Trophoblast cell (in vitro differentiated cells and primary cell): Measurements from ENCODE around the gene NFX1.

Experiments used
- DNase-seq, 2 donors: peaks; one replicate each; pipeline ENCODE4 v3.0.0-alpha.2; 2016
- H2AFZ ChIP-seq: 2 replicates; pipeline ENCODE4 v1.6.1; 2013; ENCODE audit warnings: low read length, moderate library complexity, mild to moderate bottlenecking; ENCODE audit not compliant: insufficient read depth, poor library complexity
- H2AK5ac ChIP-seq: 2 replicates; pipeline ENCODE4 v1.6.1; 2013; ENCODE audit warnings: mild to moderate bottlenecking, low read length
- H2BK120ac ChIP-seq: 2 replicates; pipeline ENCODE4 v1.6.1; 2013; ENCODE audit warnings: low read length, mild to moderate bottlenecking, moderate library complexity; ENCODE audit not compliant: insufficient read depth, poor library complexity
- H2BK12ac ChIP-seq: 2 replicates; pipeline ENCODE4 v1.6.1; 2013; ENCODE audit warnings: mild to moderate bottlenecking, low read length, moderate library complexity
- H2BK5ac ChIP-seq: 2 replicates; pipeline ENCODE4 v1.6.1; 2013; ENCODE audit warnings: low read length, low read depth, moderate library complexity, mild to moderate bottlenecking; ENCODE audit not compliant: poor library complexity
- H3K14ac ChIP-seq: 2 replicates; pipeline ENCODE4 v1.6.1; 2013; ENCODE audit warnings: mild to moderate bottlenecking, low read length
- H3K18ac ChIP-seq: 2 replicates; pipeline ENCODE4 v1.6.1; 2013; ENCODE audit warnings: mild to moderate bottlenecking, low read length
- H3K23ac ChIP-seq: 2 replicates; pipeline ENCODE4 v1.6.1; 2013; ENCODE audit warnings: low read length
- H3K27ac ChIP-seq: 2 replicates; pipeline ENCODE4 v1.5.1; 2013; ENCODE audit warnings: low read depth, mild to moderate bottlenecking, inconsistent platforms, low read length, moderate library complexity
- H3K27me3 ChIP-seq: 2 replicates; pipeline ENCODE4 v1.6.1; 2013; ENCODE audit warnings: inconsistent platforms, mild to moderate bottlenecking, low read length, moderate library complexity; ENCODE audit not compliant: insufficient read depth
- H3K36me3 ChIP-seq, 2 experiments: 1 replicate in 1 of 2; 2 replicates in 1 of 2; pipeline ENCODE4 v1.6.1; 2013; ENCODE audit warnings: low read length in 2 of 2, mild to moderate bottlenecking in 2 of 2, moderate library complexity in 1 of 2; ENCODE audit not compliant: insufficient read depth in 2 of 2, control insufficient read depth in 1 of 2
- H3K4ac ChIP-seq: 2 replicates; pipeline ENCODE4 v1.6.1; 2013; ENCODE audit warnings: low read depth, mild to moderate bottlenecking, low read length, moderate library complexity
- H3K4me1 ChIP-seq, 2 experiments: 1 replicate in 1 of 2; 2 replicates in 1 of 2; pipeline ENCODE4 v1.6.1; 2013; ENCODE audit warnings: low read length in 2 of 2, mild to moderate bottlenecking in 2 of 2, moderate library complexity in 1 of 2; ENCODE audit not compliant: insufficient read depth in 2 of 2, control insufficient read depth in 1 of 2
- H3K4me2 ChIP-seq: 2 replicates; pipeline ENCODE4 v1.6.1; 2013; ENCODE audit warnings: inconsistent platforms, mild to moderate bottlenecking, low read length, moderate library complexity
- H3K4me3 ChIP-seq: 2 replicates; pipeline ENCODE4 v1.5.1; 2013; ENCODE audit warnings: mild to moderate bottlenecking, low read depth, low read length, inconsistent platforms
- H3K79me1 ChIP-seq: one replicate; pipeline ENCODE4 v1.6.1; 2013; ENCODE audit warnings: low read length
- H3K79me2 ChIP-seq: 2 replicates; pipeline ENCODE4 v1.6.1; 2013; ENCODE audit warnings: low read length, mild to moderate bottlenecking; ENCODE audit not compliant: control insufficient read depth, insufficient read depth, poor library complexity
- H3K9ac ChIP-seq: 2 replicates; pipeline ENCODE4 v1.6.1; 2013; ENCODE audit warnings: mild to moderate bottlenecking, low read length
- H3K9me3 ChIP-seq: 2 replicates; pipeline ENCODE4 v1.6.1; 2013; ENCODE audit warnings: low read depth, mild to moderate bottlenecking, control low read depth, inconsistent platforms, low read length; ENCODE audit not compliant: insufficient read depth
- H4K12ac ChIP-seq: 2 replicates; pipeline ENCODE4 v1.6.1; 2013; ENCODE audit warnings: low read depth, mild to moderate bottlenecking, low read length, moderate library complexity
- H4K8ac ChIP-seq: 2 replicates; pipeline ENCODE4 v1.6.1; 2013; ENCODE audit warnings: low read depth, mild to moderate bottlenecking, low read length, moderate library complexity
- H4K91ac ChIP-seq: one replicate; pipeline ENCODE4 v1.6.1; 2013; ENCODE audit warnings: low read depth, mild to moderate bottlenecking, low read length, moderate library complexity
- WGBS: extraction: QIAGEN DNeasy Blood & Tissue Kit; methylation state at CpG from one replicate; pipeline ENCODE4 v1.1.7; 2013; ENCODE audit warnings: missing lambda C conversion rate; ENCODE audit not compliant: insufficient read length, insufficient coverage; ENCODE audit errors: extremely low coverage; 5-methylcytosine and 5-hydroxymethylcytosine counted together

The NFX1 gene

GRCh38 chr9:33374634-33375237 is 84.4 kb downstream of the NFX1 start:
- H3K4ac ChIP-seq: no peak overlapping the region
- H3K36me3 ChIP-seq: peaks cover 5 to 21% of the 10 kb centered on the region in 2 experiments
- no peak overlapping the region for H2BK5ac ChIP-seq
- no peak overlapping the region for H3K14ac ChIP-seq
- no peak overlapping the region for H3K4me3 ChIP-seq
- H4K8ac ChIP-seq: no peak overlapping the region
- H3K27me3 ChIP-seq: no peaks in the 10 kb centered on the region
- H3K4me1 ChIP-seq: peaks cover 7 to 16% of the 10 kb centered on the region in 2 experiments
- no peak overlapping the region for H3K27ac ChIP-seq
- no CpG with 5 or more reads among the region's 6 CpGs for WGBS
- no peak overlapping the region for H4K12ac ChIP-seq
- H2AK5ac ChIP-seq: no peak overlapping the region
- no peak overlapping the region for H4K91ac ChIP-seq
- no peaks in the 10 kb centered on the region for H3K79me1 ChIP-seq
- H3K79me2 ChIP-seq: no peaks in the 10 kb centered on the region
- peak; percentile 82 to 96 for DNase-seq
- no peak overlapping the region for H2AFZ ChIP-seq
- no peaks in the 10 kb centered on the region for H3K9me3 ChIP-seq
- no peak overlapping the region for H3K18ac ChIP-seq
- no peak overlapping the region for H2BK12ac ChIP-seq
- peak overlapping the region; percentile 45 for H3K4me2 ChIP-seq
- H3K9ac ChIP-seq: no peak overlapping the region
- no peak overlapping the region for H2BK120ac ChIP-seq
- no peak overlapping the region for H3K23ac ChIP-seq

DNA sequence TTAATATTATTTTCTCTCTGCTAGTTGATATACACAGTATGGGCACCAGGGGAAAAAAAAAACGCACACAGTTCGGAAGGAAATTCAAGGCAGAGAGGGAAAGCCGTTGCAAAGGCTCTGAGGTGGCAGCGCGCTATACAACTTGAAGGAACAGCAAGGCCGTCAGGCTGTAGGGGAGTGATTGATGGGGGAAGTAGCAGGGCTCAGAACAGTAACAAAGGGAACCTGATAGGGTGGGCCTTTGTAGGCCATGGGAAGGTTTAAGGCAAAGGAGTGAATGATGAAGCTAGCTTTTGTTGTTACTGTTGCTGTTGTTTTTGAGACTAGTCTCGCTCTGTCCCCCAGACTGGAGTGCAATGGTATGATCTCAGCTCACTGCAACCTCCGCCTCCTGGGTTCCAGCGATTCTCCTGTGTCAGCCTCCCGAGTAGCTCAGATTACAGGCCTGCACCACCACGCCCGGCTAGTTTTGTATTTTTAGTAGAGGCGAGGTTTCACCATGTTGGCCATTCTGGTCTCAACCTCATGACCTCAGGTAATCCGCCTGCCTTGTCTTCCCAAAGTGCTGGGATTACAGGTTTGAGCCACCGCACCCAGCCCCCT is 85.0 kb downstream of the NFX1 start:
- no peaks in the 10 kb centered on the region for H3K79me2 ChIP-seq
- peak overlapping the region; percentile 8 for H2BK120ac ChIP-seq
- no peaks in the 10 kb centered on the region for H3K27me3 ChIP-seq
- no peak overlapping the region for H3K4me3 ChIP-seq
- no peak overlapping the region for H2AK5ac ChIP-seq
- no CpG with 5 or more reads among the region's 15 CpGs for WGBS
- no peak overlapping the region for H2BK5ac ChIP-seq
- no peak overlapping the region for H3K23ac ChIP-seq
- H3K79me1 ChIP-seq: no peaks in the 10 kb centered on the region
- H3K9ac ChIP-seq: no peak overlapping the region
- H4K12ac ChIP-seq: peak overlapping the region; percentile 25
- no peak overlapping the region for H3K18ac ChIP-seq
- no peak overlapping the region for H2AFZ ChIP-seq
- H2BK12ac ChIP-seq: peak overlapping the region; percentile 42
- H3K14ac ChIP-seq: no peak overlapping the region
- peak; percentile 59 to 75 for DNase-seq
- peaks cover 5 to 17% of the 10 kb centered on the region in 2 experiments for H3K36me3 ChIP-seq
- no peaks in the 10 kb centered on the region for H3K9me3 ChIP-seq
- no peak overlapping the region for H3K27ac ChIP-seq
- H3K4me1 ChIP-seq: peaks cover 7 to 16% of the 10 kb centered on the region in 2 experiments
- peak overlapping the region; percentile 51 for H4K8ac ChIP-seq
- H4K91ac ChIP-seq: peak overlapping the region; percentile 17
- H3K4ac ChIP-seq: no peak overlapping the region
- H3K4me2 ChIP-seq: peak overlapping the region; percentile 45

DNA sequence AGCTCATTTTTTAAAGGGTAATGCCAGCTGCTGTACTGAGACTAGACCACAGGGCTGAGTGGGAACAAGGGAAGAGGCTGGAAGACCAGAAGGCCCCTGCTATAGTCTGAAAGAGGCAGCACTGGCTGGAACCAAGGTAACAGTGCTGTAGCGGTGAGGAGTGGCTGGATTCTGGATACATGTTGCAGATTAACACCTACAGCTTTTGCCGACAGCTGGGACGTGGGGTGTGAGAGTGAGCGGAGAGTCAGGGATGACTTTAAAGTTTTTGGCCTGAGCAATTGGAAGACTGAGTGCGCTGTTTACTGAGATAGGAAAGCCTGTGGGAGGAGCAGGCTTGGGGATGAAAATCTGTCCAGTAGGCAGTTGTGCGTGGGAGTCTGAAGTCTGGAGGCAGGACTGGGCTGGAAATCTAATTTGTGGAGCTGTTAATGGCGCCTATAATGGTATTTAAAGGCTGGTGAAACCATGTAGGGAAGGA is 85.6 kb downstream of the NFX1 start:
- Histone ChIP-seq H2BK12ac (peak overlapping the region; percentile 42), H3K4me3 (no peak overlapping the region), H2AFZ (no peak overlapping the region), H3K79me1 (no peaks in the 10 kb centered on the region), H4K91ac (peak overlapping the region; percentile 17), H3K27ac (no peak overlapping the region), H3K79me2 (no peaks in the 10 kb centered on the region), H4K8ac (peak overlapping the region; percentile 51), H3K36me3 (peaks cover 3 to 12% of the 10 kb centered on the region in 2 experiments), H2BK5ac (no peak overlapping the region), H2BK120ac (peak overlapping the region; percentile 8), H3K4ac (no peak overlapping the region), H3K9ac (no peak overlapping the region), H4K12ac (peak overlapping the region; percentile 25), H3K4me2 (no peak overlapping the region), H3K4me1 (peaks cover 7 to 16% of the 10 kb centered on the region in 2 experiments), H2AK5ac (no peak overlapping the region), H3K27me3 (no peaks in the 10 kb centered on the region), H3K18ac (no peak overlapping the region), H3K23ac (no peak overlapping the region), H3K14ac (no peak overlapping the region), H3K9me3 (no peaks in the 10 kb centered on the region)
- no peak for DNase-seq
- no CpG with 5 or more reads among the region's 7 CpGs for WGBS

DNA sequence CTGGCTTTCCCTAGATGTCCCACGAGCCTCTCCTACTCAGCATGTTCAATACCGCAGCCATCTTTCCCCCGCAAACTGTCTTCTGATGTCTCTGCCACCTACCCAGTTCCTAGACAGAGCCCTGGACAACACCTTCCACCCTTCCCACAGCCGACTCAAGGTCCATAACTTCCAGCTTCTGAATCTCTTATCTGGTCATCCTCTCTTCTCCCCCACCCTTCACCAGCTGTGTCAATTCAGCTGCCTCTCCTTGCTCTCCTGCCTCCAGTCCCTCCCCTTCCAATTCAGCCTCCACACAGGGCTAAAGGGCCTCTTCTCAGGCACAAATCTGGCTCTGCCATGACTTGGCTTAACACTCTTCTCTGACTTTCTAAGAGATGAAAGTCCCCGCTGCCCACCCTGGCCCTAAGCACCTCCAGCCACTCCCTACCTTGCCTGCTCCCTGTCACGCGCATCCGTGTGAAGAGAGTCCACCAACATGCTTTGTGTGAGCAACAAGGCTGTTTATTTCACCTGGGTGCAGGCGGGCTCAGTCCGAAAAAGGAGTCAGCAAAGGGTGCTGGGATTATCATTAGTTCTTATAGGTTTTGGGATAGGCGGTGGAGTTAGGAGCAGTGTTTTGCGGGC is 86.9 kb downstream of the NFX1 start:
- no peak for DNase-seq
- H2BK12ac ChIP-seq: no peak overlapping the region
- peaks cover 0 to 3% of the 10 kb centered on the region in 2 experiments for H3K36me3 ChIP-seq
- WGBS: no CpG with 5 or more reads among the region's 12 CpGs
- H3K14ac ChIP-seq: no peak overlapping the region
- H3K4me1 ChIP-seq: peaks cover 7 to 22% of the 10 kb centered on the region in 2 experiments
- H2AFZ ChIP-seq: no peak overlapping the region
- no peaks in the 10 kb centered on the region for H3K27me3 ChIP-seq
- no peak overlapping the region for H3K4ac ChIP-seq
- H3K23ac ChIP-seq: no peak overlapping the region
- no peak overlapping the region for H3K27ac ChIP-seq
- H3K9me3 ChIP-seq: no peaks in the 10 kb centered on the region
- no peak overlapping the region for H4K8ac ChIP-seq
- H3K18ac ChIP-seq: no peak overlapping the region
- no peaks in the 10 kb centered on the region for H3K79me2 ChIP-seq
- H2AK5ac ChIP-seq: no peak overlapping the region
- H3K79me1 ChIP-seq: no peaks in the 10 kb centered on the region
- H3K4me2 ChIP-seq: no peak overlapping the region
- H4K91ac ChIP-seq: no peak overlapping the region
- H2BK5ac ChIP-seq: no peak overlapping the region
- no peak overlapping the region for H3K9ac ChIP-seq
- no peak overlapping the region for H4K12ac ChIP-seq
- no peak overlapping the region for H2BK120ac ChIP-seq
- H3K4me3 ChIP-seq: no peak overlapping the region
